B cell (primary cell): Measurements from ENCODE around the gene ATP8B1.

Experiments
- CTCF ChIP-seq: fragments of 200-600 bp; IDR thresholded peaks from one replicate; pipeline ENCODE4 v1.8.0; 2022; ENCODE audit warnings: antibody characterized with exemption, mild to moderate bottlenecking
- EZH2 ChIP-seq: IDR thresholded peaks from 2 replicates; pipeline ENCODE4 v1.6.1; 2012; ENCODE audit warnings: borderline replicate concordance, low read depth, mild to moderate bottlenecking, moderate library complexity, low read length; ENCODE audit not compliant: insufficient read depth, poor library complexity, severe bottlenecking

GRCh38 chr18:57733861-57734260, 69.3 kb downstream of the ATP8B1 start:
- TF ChIP-seq EZH2 (no peak), CTCF (no peak)
